HG03066 (cell line): ENCODE results near the gene LIMS1.
"Not testable (repeated sequence)": the region's sequence is repeated elsewhere in the genome, so short reads cannot be mapped to it uniquely, and the experiment has no call there.

Experiments used
- ATAC-seq: cut with Tn5 transposase; IDR thresholded peaks from one replicate; pipeline ENCODE4 v1.9.1; 2021; ENCODE audit warnings: low read depth; ENCODE audit not compliant: unreplicated experiment

Gene LIMS1

DNA sequence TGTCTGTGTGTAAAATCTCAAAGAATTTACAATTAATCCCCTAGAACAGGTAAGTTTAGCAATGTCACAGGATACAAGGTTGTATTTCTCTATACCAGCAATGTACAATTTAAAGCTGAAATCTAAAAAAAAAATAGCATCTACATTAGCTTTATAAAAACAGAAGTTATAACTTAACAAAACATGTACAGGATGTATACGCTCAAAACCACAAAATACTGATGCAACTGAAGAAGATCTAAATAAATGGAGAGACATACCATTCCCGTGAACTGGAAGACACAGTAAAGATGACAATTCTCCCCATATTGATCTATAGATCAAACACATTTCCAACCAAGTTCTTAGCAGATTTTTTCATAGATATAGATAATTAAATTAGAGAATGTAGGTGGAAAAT, 167.5 kb downstream of the LIMS1 start:
- ATAC-seq, result no peak

- no peak for ATAC-seq
Observed at GRCh38 chr2:108704871-108705270, 170.6 kb downstream of the LIMS1 start.

DNA sequence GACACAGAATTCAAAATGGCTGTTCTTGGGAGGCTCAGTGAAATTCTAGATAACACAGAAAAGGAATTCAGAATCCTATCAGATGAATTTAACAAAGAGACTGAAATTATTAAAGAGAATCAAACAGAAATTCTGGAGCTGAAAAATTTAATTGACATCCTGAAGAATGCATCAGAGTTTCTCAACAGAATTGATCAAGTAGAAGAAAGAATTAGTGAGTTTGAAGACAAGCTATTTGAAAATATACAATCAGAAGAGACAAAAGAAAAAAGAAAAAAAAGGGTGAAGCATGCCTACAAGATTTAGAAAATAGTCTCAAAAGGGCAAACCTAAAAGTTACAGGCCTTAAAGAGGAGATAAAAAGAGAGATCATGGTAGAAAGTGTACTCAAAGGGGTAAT, 173.0 kb downstream of the LIMS1 start:
- ATAC-seq, result no peak

GRCh38 chr2:108716971-108717370, 182.7 kb downstream of the LIMS1 start:
- not testable (repeated sequence) for ATAC-seq

- ATAC-seq, result peak; percentile 99
Observed at GRCh38 chr2:108719149-108720044, 185.1 kb downstream of the LIMS1 start, which contains the start of gene RANBP2. Gene RANBP2 (plus strand): TSS chr2:108719482. CDS start chr2:108719607, 125 bp downstream.

DNA sequence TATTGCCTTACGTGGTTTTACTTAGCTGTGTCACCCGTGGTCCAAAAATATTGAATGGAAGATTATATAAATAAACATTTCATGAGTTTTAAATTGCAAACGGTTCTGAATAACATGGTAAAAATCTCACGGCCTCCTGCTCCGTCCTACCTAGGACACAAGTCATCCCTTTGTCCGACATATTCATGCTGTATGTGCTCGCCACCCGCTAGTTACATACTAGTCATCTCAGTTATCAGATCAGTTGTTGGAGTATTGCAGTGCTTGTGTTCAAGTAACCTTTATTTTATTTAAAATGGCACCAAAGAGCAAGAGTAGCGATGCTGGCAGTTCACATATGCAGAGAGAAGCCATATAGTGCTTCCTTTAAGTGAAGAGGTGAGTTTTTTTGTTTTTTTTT, 191.8 kb downstream of the LIMS1 start:
- ATAC-seq, result not testable (repeated sequence)

DNA sequence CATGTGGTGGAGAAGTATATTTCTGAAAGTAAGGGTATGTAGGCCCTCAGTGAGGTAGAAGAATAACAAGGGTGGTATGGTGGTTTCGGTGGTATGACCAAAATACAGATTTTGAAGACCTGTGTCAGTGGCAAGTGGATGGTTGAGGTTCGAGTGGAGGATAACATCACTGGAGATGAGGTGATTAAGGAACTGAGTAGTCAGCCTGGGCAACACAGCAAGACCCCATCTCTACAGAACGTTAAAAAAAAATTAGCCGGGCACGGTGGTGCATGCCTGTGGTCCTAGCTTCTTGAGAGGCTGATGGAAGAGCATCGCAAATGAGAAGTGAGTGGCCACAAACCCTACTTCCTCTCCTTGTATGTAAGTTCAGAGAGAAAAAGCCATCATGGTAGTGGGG, 200.4 kb downstream of the LIMS1 start:
- ATAC-seq, result not testable (repeated sequence)
